HepG2 (cell line): ENCODE results near the gene CGB8. TPM values are rescaled to one million over a fixed set of nuclear protein-coding genes. Genes with fewer than 3 reads are reported as not detected.

Experiments
- ARNT ChIP-seq: fragments of 450-650 bp; IDR thresholded peaks from 2 replicates; pipeline ENCODE4 v1.6.1; 2017
- GFI1 ChIP-seq: sonication (generic); formaldehyde crosslinking; IDR thresholded peaks from 2 replicates; pipeline ENCODE4 v1.5.0; 2020; ENCODE audit warnings: missing genetic modification reagents, mild to moderate bottlenecking, borderline replicate concordance
- HIVEP1 ChIP-seq: sonication (generic); formaldehyde crosslinking; IDR thresholded peaks from 2 replicates; pipeline ENCODE4 v1.4.0; 2020; ENCODE audit warnings: mild to moderate bottlenecking, missing genetic modification reagents
- HNRNPLL ChIP-seq: fragments of 200-400 bp; formaldehyde crosslinking; IDR thresholded peaks from 2 replicates; pipeline ENCODE4 v1.6.1; 2017; ENCODE audit warnings: mild to moderate bottlenecking, low read depth, low read length; ENCODE audit not compliant: poor library complexity, severe bottlenecking
- KAT7 ChIP-seq: IDR thresholded peaks from 2 replicates; pipeline ENCODE4 v1.6.1; 2018; ENCODE audit warnings: borderline replicate concordance, missing compliant biosample characterization
- NAIF1 ChIP-seq: sonication (generic); formaldehyde crosslinking; IDR thresholded peaks from 2 replicates; pipeline ENCODE4 v1.5.0; 2020; ENCODE audit warnings: mild to moderate bottlenecking, missing genetic modification reagents, borderline replicate concordance
- NFE2L2 ChIP-seq: fragments of 150-350 bp; IDR thresholded peaks from 2 replicates; pipeline ENCODE4 v1.6.1; 2014; ENCODE audit warnings: low read length
- PCBP2 ChIP-seq: fragments of 200-400 bp; formaldehyde crosslinking; optimal IDR thresholded peaks from 2 replicates; pipeline ENCODE3; 2018; ENCODE audit warnings: low read length, low read depth; ENCODE audit not compliant: poor library complexity, severe bottlenecking
- SP5 ChIP-seq: IDR thresholded peaks from 2 replicates; pipeline ENCODE4 v1.6.1; 2016; ENCODE audit warnings: low read depth, borderline replicate concordance
- USF2 ChIP-seq, 2 experiments: sonication (generic) in 1 of 2; formaldehyde crosslinking in 1 of 2; IDR thresholded peaks; 2 replicates each; pipeline versions ENCODE4 v1.5.1 to v1.6.1; 2011 to 2020; ENCODE audit warnings: borderline replicate concordance in 1 of 2, low read depth in 1 of 2, low read length in 1 of 2, mild to moderate bottlenecking in 1 of 2, missing genetic modification reagents in 1 of 2, moderate library complexity in 1 of 2
- ZFP36 ChIP-seq: fragments of 150-350 bp; IDR thresholded peaks from 2 replicates; pipeline ENCODE4 v1.6.1; 2018; ENCODE audit warnings: borderline replicate concordance, low read length, low read depth; ENCODE audit not compliant: partially characterized antibody
- ZIK1 ChIP-seq: sonication (generic); formaldehyde crosslinking; IDR thresholded peaks from 2 replicates; pipeline ENCODE4 v1.5.0; 2020; ENCODE audit warnings: mild to moderate bottlenecking, low read depth, missing genetic modification reagents, borderline replicate concordance
- ZKSCAN1 ChIP-seq: fragments of 150-350 bp; IDR thresholded peaks from 2 replicates; pipeline ENCODE4 v1.6.1; 2014; ENCODE audit warnings: low read length
- ZNF264 ChIP-seq: sonication (generic); formaldehyde crosslinking; IDR thresholded peaks from 2 replicates; pipeline ENCODE4 v1.4.0; 2020; ENCODE audit warnings: missing genetic modification reagents
- ZNF33A ChIP-seq: sonication (generic); formaldehyde crosslinking; IDR thresholded peaks from 2 replicates; pipeline ENCODE4 v1.5.1; 2020; ENCODE audit warnings: missing genetic modification reagents, mild to moderate bottlenecking, moderate library complexity, borderline replicate concordance
- ZNF768 ChIP-seq: sonication (generic); formaldehyde crosslinking; IDR thresholded peaks from 2 replicates; pipeline ENCODE4 v1.4.0; 2020; ENCODE audit warnings: missing genetic modification reagents
- ZNF781 ChIP-seq: sonication (generic); formaldehyde crosslinking; IDR thresholded peaks from 2 replicates; pipeline ENCODE4 v1.5.1; 2020; ENCODE audit warnings: borderline replicate concordance, mild to moderate bottlenecking, missing genetic modification reagents; ENCODE audit errors: not compliant biosample characterization
- ZNF782 ChIP-seq: sonication (generic); formaldehyde crosslinking; IDR thresholded peaks from 2 replicates; pipeline ENCODE4 v1.4.0; 2020; ENCODE audit warnings: missing genetic modification reagents, mild to moderate bottlenecking, borderline replicate concordance
- polyA plus RNA-seq, 8 experiments: library from polyadenylated mRNA; depleted of rRNA in 3 of 8; stranded (reverse) in 7 of 8; unstranded in 1 of 8; fragments of >200 nt; fragmentation: Illumina TruSeq in 4 of 8; extraction: Trizol in 4 of 8; gene quantifications; 2 replicates each; pipeline versions ENCODE4 v1.2.1 to v1.2.3, GENCODE V29; 2011 to 2016; ENCODE audit warnings: low read depth in 4 of 8, missing spikeins in 1 of 8, mixed read lengths in 1 of 8; ENCODE audit not compliant: insufficient read depth in 1 of 8
- total RNA-seq, 5 experiments: library from RNA; depleted of rRNA; stranded (reverse); fragments of >200 nt; fragmentation: Illumina TruSeq; extraction: Trizol; gene quantifications; 2 replicates each; pipeline ENCODE4 v1.2.3, GENCODE V29; 2016; ENCODE audit warnings: low read depth in 1 of 5
- TF ChIP-seq, protein P1 (sequence below): sonication (generic); formaldehyde crosslinking; IDR thresholded peaks from 2 replicates; pipeline ENCODE4 v1.5.0; 2020; ENCODE audit warnings: missing genetic modification reagents, mild to moderate bottlenecking, borderline replicate concordance
- TF ChIP-seq, protein P2 (sequence below): sonication (generic); formaldehyde crosslinking; IDR thresholded peaks from 2 replicates; pipeline ENCODE4 v1.8.0; 2022; ENCODE audit warnings: missing genetic modification reagents, mild to moderate bottlenecking, borderline replicate concordance
- TF ChIP-seq, protein P3 (sequence below): sonication (generic); formaldehyde crosslinking; IDR thresholded peaks from 2 replicates; pipeline ENCODE4 v1.8.0; 2022; ENCODE audit warnings: mild to moderate bottlenecking, missing genetic modification reagents, moderate library complexity

CGB8 gene
- total and polyA plus RNA-seq, 2 of the 13 experiments (the other 11 are each of a cell fraction or from before 2014, with no cell fraction given), result not detected

DNA sequence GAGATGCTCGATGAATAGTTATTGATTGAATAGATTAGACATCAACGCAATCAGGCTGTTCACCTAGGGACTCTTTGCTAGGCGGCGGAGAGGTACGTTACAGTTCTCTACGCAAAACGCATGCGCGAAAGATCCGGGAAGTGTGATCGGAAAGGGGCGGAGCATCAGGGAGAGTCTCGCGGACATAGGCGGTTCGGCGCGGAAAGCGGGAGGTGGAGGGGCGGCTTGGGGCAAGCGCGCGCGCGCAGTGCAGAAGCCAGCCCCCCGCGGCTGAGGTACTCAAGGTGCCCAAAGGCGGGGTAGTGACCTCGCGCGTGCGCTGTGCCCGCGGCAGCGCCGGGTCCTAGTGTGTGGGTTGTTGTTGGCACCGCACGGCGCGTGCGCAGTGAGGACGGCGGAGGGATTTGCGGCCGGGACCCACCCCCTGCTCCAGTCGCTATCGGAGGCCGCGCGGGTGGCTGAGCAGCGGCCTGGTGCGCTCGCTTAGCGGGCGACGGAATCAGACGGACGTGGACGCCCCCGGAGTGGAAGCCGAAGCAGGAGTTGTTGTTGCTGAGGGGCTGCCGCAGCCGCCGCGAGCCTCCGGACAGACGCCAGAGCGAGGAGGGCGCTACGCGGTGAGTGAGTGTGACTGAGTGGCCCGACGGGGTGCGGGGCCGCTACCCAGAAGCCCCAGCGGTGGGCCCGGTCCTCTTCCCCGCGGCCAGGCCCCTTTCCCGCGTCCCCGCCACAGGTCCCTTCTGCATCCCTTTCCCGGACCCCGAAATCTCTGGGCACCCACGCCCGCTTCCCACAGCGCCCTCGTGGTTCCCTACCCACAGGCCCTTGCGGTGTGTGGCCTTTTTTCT lies 36.3 kb upstream of the CGB8 start, which contains the start of gene SNRNP70 (continued):
- TF ChIP-seq ZFP36 (no peak), ARNT (no peak), SP5 (CRISPR knock-in tag) (peak; percentile 62), USF2 (IDR thresholded peaks at IDR 0.05; ENCODE audit: low read depth, low read length) (no peak), USF2 (CRISPR knock-in tag; IDR thresholded peaks at IDR 0.05; ENCODE audit: borderline replicate concordance) (peak; percentile 35; the same call in 1 of the 2 replicates), ZNF33A (CRISPR knock-in tag) (no peak), NFE2L2 (no peak), ZNF782 (CRISPR knock-in tag) (peak; percentile 80), KAT7 (CRISPR knock-in tag) (peak; percentile 90; the same call in 1 of the 2 replicates), PCBP2 (no peak), NAIF1 (CRISPR knock-in tag) (peak; percentile 85; the same call in 1 of the 2 replicates), GFI1 (CRISPR knock-in tag) (peak; percentile 75; the same call in 1 of the 2 replicates), HNRNPLL (peak; percentile 84), ZKSCAN1 (no peak), ZNF781 (peak; percentile 64), ZNF768 (peak; percentile 83), ZNF264 (peak; percentile 68), ZIK1 (CRISPR knock-in tag) (peak; percentile 87; the same call in 1 of the 2 replicates), HIVEP1 (CRISPR knock-in tag) (peak; percentile 17; the same call in 1 of the 2 replicates)
- TF ChIP-seq, protein P1, sequence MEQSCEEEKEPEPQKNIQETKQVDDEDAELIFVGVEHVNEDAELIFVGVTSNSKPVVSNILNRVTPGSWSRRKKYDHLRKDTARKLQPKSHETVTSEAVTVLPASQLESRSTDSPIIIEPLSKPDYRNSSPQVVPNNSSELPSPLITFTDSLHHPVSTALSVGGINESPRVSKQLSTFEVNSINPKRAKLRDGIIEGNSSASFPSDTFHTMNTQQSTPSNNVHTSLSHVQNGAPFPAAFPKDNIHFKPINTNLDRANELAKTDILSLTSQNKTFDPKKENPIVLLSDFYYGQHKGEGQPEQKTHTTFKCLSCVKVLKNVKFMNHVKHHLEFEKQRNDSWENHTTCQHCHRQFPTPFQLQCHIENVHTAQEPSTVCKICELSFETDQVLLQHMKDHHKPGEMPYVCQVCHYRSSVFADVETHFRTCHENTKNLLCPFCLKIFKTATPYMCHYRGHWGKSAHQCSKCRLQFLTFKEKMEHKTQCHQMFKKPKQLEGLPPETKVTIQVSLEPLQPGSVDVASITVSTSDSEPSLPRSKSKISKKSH (CRISPR knock-in tag), result peak; percentile 93
- TF ChIP-seq, protein P2, sequence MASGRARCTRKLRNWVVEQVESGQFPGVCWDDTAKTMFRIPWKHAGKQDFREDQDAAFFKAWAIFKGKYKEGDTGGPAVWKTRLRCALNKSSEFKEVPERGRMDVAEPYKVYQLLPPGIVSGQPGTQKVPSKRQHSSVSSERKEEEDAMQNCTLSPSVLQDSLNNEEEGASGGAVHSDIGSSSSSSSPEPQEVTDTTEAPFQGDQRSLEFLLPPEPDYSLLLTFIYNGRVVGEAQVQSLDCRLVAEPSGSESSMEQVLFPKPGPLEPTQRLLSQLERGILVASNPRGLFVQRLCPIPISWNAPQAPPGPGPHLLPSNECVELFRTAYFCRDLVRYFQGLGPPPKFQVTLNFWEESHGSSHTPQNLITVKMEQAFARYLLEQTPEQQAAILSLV (CRISPR knock-in tag), result peak; percentile 92; the same call in 1 of the 2 replicates
- TF ChIP-seq, protein P3, sequence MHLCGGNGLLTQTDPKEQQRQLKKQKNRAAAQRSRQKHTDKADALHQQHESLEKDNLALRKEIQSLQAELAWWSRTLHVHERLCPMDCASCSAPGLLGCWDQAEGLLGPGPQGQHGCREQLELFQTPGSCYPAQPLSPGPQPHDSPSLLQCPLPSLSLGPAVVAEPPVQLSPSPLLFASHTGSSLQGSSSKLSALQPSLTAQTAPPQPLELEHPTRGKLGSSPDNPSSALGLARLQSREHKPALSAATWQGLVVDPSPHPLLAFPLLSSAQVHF (CRISPR knock-in tag), result 0 out of 2 replicates have a peak, but pooled peaks have one; percentile 6
